ENCODE results near the gene CD84.
"Not testable (repeated sequence)": the region's sequence is repeated elsewhere in the genome, so short reads cannot be mapped to it uniquely, and the experiment has no call there.

The CD84 gene

DNA sequence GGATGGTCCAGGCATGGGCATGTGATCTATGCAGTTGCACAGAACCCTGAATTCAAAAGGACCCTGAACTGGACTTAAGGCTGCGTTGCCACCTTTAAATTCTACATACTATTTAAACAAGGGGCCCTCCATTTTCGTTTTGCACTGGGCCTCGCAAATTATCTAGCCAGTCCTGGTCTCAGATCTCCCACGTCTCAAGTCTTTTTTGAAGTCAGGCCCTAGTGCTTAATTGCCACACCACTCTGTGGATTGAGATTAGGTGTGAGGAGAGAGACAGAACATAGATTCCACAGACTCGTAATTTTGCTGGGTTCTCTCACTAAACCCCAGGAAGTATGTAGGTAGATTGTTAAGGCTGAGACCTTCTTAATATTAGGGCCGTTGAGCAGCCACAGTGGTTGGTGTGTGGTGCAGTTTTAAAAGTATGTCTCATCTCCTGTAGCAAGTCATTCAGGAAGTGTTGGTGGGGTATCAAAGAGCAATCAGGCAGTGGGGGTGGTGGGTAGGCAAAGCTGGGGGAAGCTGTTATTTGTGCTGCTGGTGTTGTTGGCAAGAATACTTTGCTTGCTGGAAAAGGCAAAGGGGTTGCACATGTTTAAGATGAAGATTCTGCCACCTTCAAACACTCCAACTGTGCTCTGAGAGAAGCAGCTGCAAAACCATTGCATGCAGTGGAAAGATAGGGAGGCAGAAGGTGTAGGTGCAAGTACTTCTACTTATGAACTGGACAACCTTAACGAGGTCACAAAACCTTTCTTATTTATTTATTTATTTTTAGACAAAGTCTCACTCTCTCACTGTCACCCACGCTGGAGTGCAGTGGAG is 11.2 kb downstream of the CD84 start:
- DNase-seq = peak; percentile 62 to 76

DNA sequence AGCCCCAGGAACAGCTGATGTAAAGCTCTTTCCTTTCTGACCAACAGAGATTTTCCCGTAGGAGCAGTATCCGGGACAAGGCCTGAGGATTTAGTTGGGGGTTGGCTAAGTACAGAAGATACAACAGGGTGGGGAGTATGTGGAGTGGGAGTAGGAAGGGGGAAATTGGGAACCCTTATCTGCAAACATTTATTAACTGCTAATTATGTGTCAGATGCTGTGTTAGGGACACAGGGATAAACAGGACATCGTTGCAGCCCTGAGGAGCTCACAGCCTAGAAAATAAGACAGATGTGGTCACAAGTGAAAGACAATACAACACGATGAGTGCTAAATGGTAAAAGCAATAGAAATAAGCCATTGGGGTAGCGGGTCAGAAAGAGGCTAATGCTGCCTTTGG is 12.0 kb downstream of the CD84 start:
- DNase-seq = no peak

DNA sequence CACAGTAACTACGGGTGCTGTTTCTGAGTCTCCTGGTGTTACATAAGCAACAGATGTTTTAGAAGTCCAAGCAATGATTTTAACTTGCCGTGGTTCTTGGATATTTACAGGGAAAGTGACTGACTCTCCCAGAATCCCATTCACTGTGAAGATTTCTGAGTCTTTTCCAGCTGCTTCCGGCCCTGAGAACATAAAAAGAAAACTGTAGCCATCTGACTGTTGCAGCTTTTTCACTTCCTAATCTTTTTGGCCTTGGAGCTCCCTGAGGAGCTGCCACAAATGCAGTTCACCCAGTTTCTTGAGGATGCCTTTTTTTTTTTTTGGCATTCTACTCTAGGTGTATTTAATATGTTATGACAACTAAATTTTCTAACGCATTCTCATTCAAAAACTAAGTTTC is 13.7 kb downstream of the CD84 start:
- no peak for DNase-seq

DNA sequence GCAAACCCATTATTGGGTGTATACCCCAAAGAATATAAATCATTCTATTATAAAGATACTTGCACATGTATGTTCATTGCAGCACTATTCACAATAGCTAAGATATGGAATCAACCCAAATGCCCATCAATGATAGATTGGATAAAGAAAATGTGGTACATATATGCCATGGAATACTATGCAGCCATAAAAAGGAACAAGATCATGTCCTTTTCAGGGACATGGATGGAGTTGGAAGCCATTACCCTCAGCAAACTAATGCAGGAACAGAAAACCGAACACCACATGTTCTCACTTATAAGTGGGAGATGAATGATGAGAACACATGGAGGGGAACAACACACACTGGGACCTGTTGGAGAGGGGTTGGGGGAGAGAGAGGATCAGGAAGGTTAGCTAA is 16.1 kb downstream of the CD84 start:
- DNase-seq = not testable (repeated sequence)

- not testable (repeated sequence) for DNase-seq
These were observed 16.6 kb downstream of the CD84 start for GRCh38 chr1:160562745-160563144.

DNA sequence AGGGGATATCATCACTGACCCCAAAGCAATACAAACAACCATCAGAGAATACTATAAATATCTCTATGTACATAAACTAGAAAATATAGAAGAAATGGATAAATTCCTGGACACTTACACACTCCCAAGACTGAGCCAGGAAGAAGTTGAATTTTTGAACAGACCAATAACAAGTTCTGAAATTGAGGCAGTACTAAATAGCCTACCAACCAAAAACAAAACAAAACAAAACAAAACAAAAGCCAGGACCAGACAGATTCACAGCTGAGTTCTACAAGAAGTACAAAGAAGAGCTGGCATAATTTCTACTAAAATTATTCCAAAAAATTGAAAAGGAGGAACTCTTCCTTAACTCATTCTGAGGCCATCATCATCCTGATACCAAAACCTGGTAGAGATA is 18.5 kb downstream of the CD84 start:
- DNase-seq = no peak

DNA sequence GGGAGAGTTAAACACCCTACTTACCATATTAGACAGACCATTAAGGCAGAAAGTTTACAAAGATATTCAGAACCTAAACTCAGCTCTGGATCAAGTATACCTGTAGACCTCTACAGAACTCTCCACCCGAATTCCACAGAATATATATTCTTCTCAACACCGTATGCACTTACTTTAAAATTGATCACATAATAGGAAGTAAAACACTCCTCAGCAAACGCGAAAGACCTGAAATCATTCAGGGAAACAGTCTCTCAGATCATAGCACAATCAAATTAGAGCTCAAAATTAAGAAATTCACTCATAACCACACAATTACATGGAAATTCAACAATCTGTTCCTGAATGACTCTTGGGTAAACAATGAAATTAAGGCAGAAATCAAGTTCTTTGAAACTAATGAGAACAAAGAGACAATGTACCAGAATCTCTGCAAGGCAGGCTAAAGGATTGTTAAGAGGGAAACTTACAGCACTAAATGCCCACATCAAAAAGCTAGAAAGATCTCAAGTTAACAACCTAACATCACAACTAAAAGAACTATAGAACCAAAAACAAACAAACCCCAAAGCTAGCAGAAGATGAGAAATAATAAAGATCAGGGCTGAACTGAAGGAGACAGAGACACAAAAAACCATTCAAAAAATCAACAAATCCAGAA is 19.1 kb downstream of the CD84 start:
- no peak for DNase-seq

GRCh38 chr1:160559437-160559836 is 19.9 kb downstream of the CD84 start:
- not testable (repeated sequence) for DNase-seq

DNA sequence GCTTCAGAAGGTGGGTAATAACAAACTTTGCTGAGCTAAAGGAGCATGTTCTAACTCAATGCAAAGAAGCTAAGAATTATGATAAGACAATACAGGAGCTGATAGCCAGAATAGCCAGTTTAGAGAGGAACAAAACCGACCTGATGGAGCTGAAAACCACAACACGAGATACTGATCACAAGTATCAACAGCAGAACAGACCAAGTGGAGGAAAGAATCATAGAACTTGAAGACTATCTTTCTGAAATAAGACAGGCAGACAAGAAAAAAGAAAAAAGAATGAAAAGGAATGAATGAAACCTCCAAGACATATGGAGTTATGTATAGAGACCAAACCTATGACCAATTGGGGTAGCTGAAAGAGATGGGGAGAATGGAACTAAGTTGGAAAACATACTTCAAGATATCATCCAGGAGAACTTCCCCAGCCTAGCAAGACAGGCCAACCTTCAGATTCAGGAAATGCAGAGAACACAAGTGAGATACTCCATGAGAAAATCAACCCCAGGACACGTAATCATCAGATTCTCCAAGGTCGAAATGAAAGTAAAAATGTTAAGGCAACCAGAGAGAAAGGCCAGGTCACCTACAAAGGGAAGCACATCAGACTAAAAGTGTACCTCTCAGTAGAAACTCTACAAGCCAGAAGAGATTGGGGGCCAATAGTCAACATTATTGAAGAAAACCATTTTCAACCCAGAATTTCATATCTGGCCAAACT is 20.5 kb downstream of the CD84 start:
- DNase-seq = no peak

DNA sequence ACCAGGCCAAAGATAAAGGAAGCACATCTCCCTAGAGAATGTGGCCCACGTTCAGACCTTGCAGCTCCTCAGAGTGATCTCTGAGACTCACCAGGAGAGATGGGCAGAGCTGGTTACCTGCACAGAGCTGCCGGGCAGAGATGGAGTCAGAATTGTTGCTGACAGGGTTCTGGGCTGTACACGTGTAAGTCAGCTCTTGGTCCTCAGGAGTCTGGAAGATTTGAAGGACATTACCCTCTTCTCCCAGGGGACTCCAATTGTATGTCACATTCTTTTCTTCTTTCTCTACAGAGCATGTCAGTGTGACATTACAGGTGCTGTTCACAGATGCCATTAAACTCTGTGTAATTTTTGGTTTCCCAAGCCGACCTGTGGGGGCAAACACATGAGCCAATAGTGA is 25.5 kb downstream of the CD84 start:
- DNase-seq = no peak

GRCh38 chr1:160552425-160552824 is 26.9 kb downstream of the CD84 start:
- DNase-seq = no peak

DNA sequence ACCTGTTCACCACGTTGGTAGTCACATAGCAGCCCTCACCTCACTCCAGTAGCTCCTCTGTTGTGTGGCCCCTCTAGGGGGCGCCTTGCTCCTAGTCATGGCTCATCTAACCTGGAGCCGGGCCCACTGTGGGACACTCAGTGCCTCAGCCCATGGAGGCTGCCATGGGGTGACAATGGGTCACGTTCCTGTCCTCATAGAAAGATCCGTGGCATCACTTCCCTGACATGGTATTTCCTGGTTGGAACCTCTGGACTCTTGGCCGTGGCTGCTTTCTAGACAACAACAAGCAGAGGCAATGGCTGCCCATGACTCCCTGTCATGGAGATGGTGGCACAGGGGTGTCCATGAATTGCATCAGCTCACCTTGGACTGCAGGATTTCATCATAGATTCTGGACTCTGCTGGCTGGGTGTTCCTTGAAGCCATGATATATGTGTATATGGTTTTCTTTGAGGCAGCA is 28.7 kb downstream of the CD84 start:
- peak; percentile 62 to 75 for DNase-seq

- DNase-seq = no peak
These were observed 29.7 kb downstream of the CD84 start for GRCh38 chr1:160549665-160550006.

GRCh38 chr1:160548960-160549664 is 30.2 kb downstream of the CD84 start:
- no peak for DNase-seq

- no peak for DNase-seq
These were observed 31.1 kb downstream of the CD84 start for GRCh38 chr1:160548183-160548582.

DNA sequence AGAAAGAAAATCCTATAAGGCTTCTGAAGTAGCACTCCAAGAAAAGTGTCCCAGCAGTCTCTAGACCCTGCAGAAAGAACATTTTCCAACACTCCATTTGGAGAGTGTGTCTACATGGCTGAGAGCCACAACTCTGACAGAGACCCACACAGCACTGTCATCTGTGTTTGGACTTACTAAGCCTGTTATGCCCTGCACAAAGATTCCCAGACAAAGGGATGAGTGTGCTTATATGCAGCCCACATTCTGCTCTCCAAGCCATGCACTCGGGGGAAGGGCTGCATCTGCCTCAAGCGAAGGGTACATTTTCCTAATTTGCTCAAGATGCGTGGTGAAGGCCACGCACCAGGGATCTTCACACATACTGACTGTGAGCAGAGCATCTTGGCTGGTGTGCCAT is 31.9 kb downstream of the CD84 start:
- DNase-seq = no peak

DNA sequence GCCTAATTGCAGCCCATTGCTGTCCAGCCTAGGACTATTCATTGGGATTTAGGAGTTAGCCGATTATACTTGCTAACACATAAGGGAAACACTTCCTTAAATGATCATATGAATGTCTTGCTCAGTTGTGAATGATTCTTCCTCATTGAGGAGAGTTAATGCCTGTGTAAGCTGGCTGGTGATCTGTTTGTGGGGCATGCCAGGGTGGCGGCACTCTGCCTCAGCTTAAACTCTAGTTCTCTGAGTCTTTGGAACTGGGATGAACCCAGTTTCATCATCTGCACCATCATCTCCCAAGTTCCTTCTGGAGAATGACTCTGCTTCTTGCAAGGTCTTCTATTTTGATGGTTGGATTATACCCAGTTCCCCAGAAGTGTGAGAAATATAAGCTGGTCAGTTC is 32.4 kb downstream of the CD84 start:
- no peak for DNase-seq

GRCh38 chr1:160544647-160545046 is 34.6 kb downstream of the CD84 start:
- no peak for DNase-seq

DNA sequence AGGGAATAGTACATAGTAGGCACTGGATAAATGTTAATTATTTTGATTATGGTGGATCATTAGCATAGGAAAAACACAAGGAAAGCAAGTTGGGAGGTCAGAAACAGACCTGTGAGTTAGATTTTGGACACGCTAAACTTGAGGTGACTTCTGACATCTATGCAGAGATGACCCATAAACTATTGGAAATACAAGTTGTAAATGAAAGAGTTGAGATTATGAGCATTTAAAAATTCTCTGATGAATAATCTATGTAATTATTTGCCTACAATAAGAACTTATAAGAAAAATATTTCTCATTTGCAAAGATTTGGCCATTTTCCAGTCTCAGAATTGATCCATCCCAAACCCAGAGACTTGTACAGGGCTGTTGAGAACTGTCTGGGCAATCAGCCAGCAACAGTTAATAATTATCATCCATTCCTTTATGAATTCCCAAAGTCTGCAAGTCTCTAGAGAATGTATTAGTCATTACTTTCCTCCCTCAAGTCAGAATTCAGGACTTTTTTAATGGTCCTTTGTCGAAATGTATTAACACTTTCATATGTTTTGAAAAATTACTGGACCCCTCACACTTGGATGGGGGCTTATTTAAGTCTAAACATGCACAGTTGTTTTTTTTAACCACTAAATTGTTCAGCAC is 36.9 kb downstream of the CD84 start:
- DNase-seq = no peak

DNA sequence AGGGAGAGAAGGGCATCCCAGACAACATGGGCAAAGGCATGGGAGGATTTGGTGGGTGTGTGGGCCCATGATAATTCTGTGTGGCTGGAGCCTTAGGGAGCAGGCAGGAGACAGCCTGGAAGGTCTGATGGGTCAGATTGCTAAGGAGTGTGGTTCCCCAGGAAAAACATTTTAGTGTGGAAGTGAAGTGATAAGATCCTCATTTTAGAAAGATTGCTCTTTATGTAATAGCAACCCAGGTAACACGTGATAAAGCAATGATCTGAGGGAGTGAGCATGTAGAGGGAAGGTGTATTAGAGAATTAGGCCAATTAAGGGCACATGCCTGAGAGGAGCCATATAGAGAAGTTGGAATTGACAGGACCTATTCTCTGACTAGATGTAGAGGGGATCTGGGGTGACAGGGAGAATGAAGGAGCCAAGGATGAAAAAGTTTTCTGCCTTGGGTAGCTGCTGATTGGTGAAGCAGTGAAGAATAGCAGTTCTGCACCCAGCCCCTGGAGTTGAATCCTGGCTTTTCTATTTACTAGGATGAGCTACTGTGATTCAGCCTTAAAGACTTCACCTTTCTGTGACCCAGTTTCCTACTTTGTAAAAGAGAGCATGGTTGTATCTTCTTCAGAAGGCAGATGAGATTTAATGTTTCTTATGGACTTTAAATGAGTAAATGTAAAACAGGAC is 37.5 kb downstream of the CD84 start:
- DNase-seq = no peak

GRCh38 chr1:160540859-160541233 is 38.5 kb downstream of the CD84 start:
- no peak for DNase-seq
